Hepatocyte (in vitro differentiated cells): Measurements from ENCODE around the gene ETV7. TPM values are rescaled to one million over a fixed set of nuclear protein-coding genes. Genes with fewer than 3 reads are reported as not detected.

Experiments
- DNase-seq: peaks from one replicate; pipeline ENCODE4 v3.0.0-alpha.2; 2016; ENCODE audit warnings: low spot score
- H2AFZ ChIP-seq: fragments of 200-600 bp; sonication (generic); 2 replicates; pipeline ENCODE4 v1.6.0; 2016; ENCODE audit warnings: antibody characterized with exemption, mild to moderate bottlenecking
- H3K27ac ChIP-seq: fragments of 200-600 bp; sonication (generic); 2 replicates; pipeline ENCODE4 v1.5.1; 2016; ENCODE audit warnings: mild to moderate bottlenecking
- H3K27me3 ChIP-seq: fragments of 200-600 bp; sonication (generic); 2 replicates; pipeline ENCODE4 v1.6.1; 2016
- H3K36me3 ChIP-seq: fragments of 200-600 bp; sonication (generic); replicated peaks from 2 replicates; pipeline ENCODE4 v1.5.1; 2016; ENCODE audit warnings: low read depth; ENCODE audit not compliant: insufficient read depth
- H3K4me1 ChIP-seq: fragments of 200-600 bp; sonication (generic); 2 replicates; pipeline ENCODE4 v1.5.1; 2016; ENCODE audit warnings: mild to moderate bottlenecking, moderate library complexity; ENCODE audit not compliant: insufficient read depth
- H3K4me2 ChIP-seq: fragments of 200-600 bp; sonication (generic); 2 replicates; pipeline ENCODE4 v1.6.0; 2016
- H3K4me3 ChIP-seq: fragments of 200-600 bp; sonication (generic); 2 replicates; pipeline ENCODE4 v1.5.1; 2016; ENCODE audit warnings: mild to moderate bottlenecking
- H3K79me2 ChIP-seq: fragments of 200-600 bp; sonication (generic); 2 replicates; pipeline ENCODE4 v1.6.0; 2017; ENCODE audit warnings: mild to moderate bottlenecking
- H3K9me2 ChIP-seq: fragments of 200-600 bp; sonication (generic); replicated peaks from 2 replicates; pipeline ENCODE4 v1.6.0; 2017; ENCODE audit warnings: mild to moderate bottlenecking; ENCODE audit not compliant: insufficient read depth
- H3K9me3 ChIP-seq: fragments of 200-600 bp; sonication (generic); 2 replicates; pipeline ENCODE4 v1.5.1; 2016; ENCODE audit warnings: low read depth, mild to moderate bottlenecking
- H4K20me1 ChIP-seq: fragments of 200-600 bp; sonication (generic); 2 replicates; pipeline ENCODE4 v1.6.0; 2016; ENCODE audit warnings: mild to moderate bottlenecking; ENCODE audit not compliant: insufficient read depth, poor library complexity, severe bottlenecking
- CTCF ChIP-seq: fragments of 200-600 bp; sonication (generic); IDR thresholded peaks from 2 replicates; pipeline ENCODE4 v1.5.1; 2016; ENCODE audit warnings: antibody characterized with exemption, mild to moderate bottlenecking; ENCODE audit not compliant: poor library complexity
- EZH2 ChIP-seq: fragments of 200-600 bp; sonication (generic); IDR thresholded peaks from 2 replicates; pipeline ENCODE4 v1.6.1; 2016; ENCODE audit warnings: antibody characterized with exemption, mild to moderate bottlenecking, borderline replicate concordance
- EZH2phosphoT487 ChIP-seq: fragments of 200-600 bp; sonication (generic); IDR thresholded peaks from one replicate; pipeline ENCODE4 v1.6.1; 2018; ENCODE audit warnings: antibody characterized with exemption, mild to moderate bottlenecking, low read depth, moderate library complexity; ENCODE audit not compliant: unreplicated experiment, severe bottlenecking
- WGBS: methylation state at CpG from one replicate; pipeline ENCODE4 v1.1.6; 2016; ENCODE audit warnings: low lambda C conversion rate; ENCODE audit errors: missing lambda C conversion rate; 5-methylcytosine and 5-hydroxymethylcytosine counted together
- polyA plus RNA-seq: library from polyadenylated mRNA; unstranded; fragments of >200 nt; fragmentation: Nextera tagmentation; extraction: Ambion mirVana; gene quantifications from 2 replicates; pipeline ENCODE4 v1.2.1, GENCODE V29; 2016
- total RNA-seq: library from RNA; depleted of rRNA; stranded (reverse); fragments of >200 nt; gene quantifications from 2 replicates; pipeline ENCODE4 v1.2.3, GENCODE V29; 2014

ETV7 gene
- total and polyA plus RNA-seq, 2 experiments from 2014 or later = 1.2 TPM

- no peak for TF ChIP-seq CTCF
- TF ChIP-seq EZH2phosphoT487 = no peak
- no peak for TF ChIP-seq EZH2
These were observed 38.2 kb downstream of the ETV7 start for GRCh38 chr6:36349240-36349639.

GRCh38 chr6:36347621-36348020 lies 39.8 kb downstream of the ETV7 start:
- no peaks in the 10 kb centered on the region for H3K9me3 ChIP-seq
- DNase-seq = peak; percentile 57
- no peaks in the 10 kb centered on the region for H4K20me1 ChIP-seq
- no peak overlapping the region for H2AFZ ChIP-seq
- H3K9me2 ChIP-seq = no peaks in the 10 kb centered on the region
- H3K36me3 ChIP-seq = no peaks in the 10 kb centered on the region
- peak overlapping the region; percentile 75 for H3K27ac ChIP-seq
- no peak overlapping the region for H3K4me2 ChIP-seq
- 55% methylated on average over 4 of the region's 4 CpGs for WGBS
- no peak overlapping the region for H3K4me3 ChIP-seq
- H3K4me1 ChIP-seq = peaks cover 18% of the 10 kb centered on the region
- H3K27me3 ChIP-seq = no peaks in the 10 kb centered on the region
- no peak for TF ChIP-seq CTCF
- TF ChIP-seq EZH2phosphoT487 = no peak
- TF ChIP-seq EZH2 = no peak
- H3K79me2 ChIP-seq = no peaks in the 10 kb centered on the region

More at GRCh38 chr6:36349240-36349639, 38.2 kb downstream of the ETV7 start:
- Histone ChIP-seq H4K20me1 (no peaks in the 10 kb centered on the region), H3K27ac (peak overlapping the region; percentile 90), H3K4me1 (peaks cover 18% of the 10 kb centered on the region), H3K9me2 (no peaks in the 10 kb centered on the region), H2AFZ (no peak overlapping the region), H3K79me2 (no peaks in the 10 kb centered on the region), H3K36me3 (no peaks in the 10 kb centered on the region), H3K4me3 (no peak overlapping the region), H3K27me3 (no peaks in the 10 kb centered on the region), H3K9me3 (no peaks in the 10 kb centered on the region), H3K4me2 (no peak overlapping the region)
- no peak for DNase-seq
- 91% methylated on average over 6 of the region's 6 CpGs for WGBS

- peak overlapping the region; percentile 75 for H3K27ac ChIP-seq
- no peaks in the 10 kb centered on the region for H3K79me2 ChIP-seq
- H3K9me2 ChIP-seq = no peaks in the 10 kb centered on the region
- no peaks in the 10 kb centered on the region for H3K27me3 ChIP-seq
- WGBS = 92% methylated on average over 20 of the region's 20 CpGs
- no peaks in the 10 kb centered on the region for H3K9me3 ChIP-seq
- no peaks in the 10 kb centered on the region for H3K36me3 ChIP-seq
- DNase-seq = no peak
- TF ChIP-seq EZH2 = no peak
- no peak for TF ChIP-seq EZH2phosphoT487
- TF ChIP-seq CTCF = no peak
- H3K4me3 ChIP-seq = no peak overlapping the region
- no peak overlapping the region for H3K4me2 ChIP-seq
- no peaks in the 10 kb centered on the region for H4K20me1 ChIP-seq
- peaks cover 15% of the 10 kb centered on the region for H3K4me1 ChIP-seq
- no peak overlapping the region for H2AFZ ChIP-seq
These were observed 40.8 kb downstream of the ETV7 start for GRCh38 chr6:36346486-36347273.
